ENCODE data around the gene RADX. TPM values are rescaled to one million over a fixed set of nuclear protein-coding genes. Genes with fewer than 3 reads are reported as not detected.

The RADX gene
- total and polyA plus RNA-seq, 2 of the 13 experiments (the other 11 are each of a cell fraction or from before 2014, with no cell fraction given) = 1.1 to 2.7 TPM

DNA sequence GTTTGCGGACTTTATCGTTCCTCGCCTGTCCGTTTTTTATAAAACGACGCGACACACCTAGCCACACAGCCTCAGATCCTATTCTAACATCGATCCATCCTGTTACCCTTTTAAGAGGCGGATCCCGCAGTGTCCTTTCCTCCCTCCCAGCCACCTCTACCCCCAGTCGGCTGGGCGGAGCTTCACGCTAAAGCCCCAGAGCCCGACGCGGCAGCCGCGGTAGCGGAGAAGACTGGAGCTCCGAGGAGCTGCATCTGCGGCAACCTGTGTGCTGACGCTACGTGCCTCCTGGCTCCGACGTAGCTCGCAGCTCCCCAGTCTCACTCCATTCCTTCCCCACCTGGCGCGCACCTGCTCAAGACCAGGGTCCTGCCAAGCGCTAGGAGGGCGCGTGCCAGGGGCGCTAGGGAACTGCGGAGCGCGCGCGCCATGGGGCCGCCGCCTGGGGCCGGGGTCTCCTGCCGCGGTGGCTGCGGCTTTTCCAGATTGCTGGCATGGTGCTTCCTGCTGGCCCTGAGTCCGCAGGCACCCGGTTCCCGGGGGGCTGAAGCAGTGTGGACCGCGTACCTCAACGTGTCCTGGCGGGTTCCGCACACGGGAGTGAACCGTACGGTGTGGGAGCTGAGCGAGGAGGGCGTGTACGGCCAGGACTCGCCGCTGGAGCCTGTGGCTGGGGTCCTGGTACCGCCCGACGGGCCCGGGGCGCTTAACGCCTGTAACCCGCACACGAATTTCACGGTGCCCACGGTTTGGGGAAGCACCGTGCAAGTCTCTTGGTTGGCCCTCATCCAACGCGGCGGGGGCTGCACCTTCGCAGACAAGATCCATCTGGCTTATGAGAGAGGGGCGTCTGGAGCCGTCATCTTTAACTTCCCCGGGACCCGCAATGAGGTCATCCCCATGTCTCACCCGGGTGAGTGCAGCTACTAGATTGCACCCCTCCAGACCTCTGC, 115.0 kb downstream of the RADX start, which contains the start of gene RNF128 (continued):
- TF ChIP-seq, protein P1, sequence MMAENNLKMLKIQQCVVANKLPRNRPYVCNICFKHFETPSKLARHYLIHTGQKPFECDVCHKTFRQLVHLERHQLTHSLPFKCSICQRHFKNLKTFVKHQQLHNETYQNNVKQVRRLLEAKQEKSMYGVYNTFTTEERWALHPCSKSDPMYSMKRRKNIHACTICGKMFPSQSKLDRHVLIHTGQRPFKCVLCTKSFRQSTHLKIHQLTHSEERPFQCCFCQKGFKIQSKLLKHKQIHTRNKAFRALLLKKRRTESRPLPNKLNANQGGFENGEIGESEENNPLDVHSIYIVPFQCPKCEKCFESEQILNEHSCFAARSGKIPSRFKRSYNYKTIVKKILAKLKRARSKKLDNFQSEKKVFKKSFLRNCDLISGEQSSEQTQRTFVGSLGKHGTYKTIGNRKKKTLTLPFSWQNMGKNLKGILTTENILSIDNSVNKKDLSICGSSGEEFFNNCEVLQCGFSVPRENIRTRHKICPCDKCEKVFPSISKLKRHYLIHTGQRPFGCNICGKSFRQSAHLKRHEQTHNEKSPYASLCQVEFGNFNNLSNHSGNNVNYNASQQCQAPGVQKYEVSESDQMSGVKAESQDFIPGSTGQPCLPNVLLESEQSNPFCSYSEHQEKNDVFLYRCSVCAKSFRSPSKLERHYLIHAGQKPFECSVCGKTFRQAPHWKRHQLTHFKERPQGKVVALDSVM (CRISPR knock-in tag; IDR thresholded peaks at IDR 0.05) = no peak
- peak; percentile 63; the same call in 1 of the 2 replicates for TF ChIP-seq DR1 (CRISPR knock-in tag; IDR thresholded peaks at IDR 0.05)
- TF ChIP-seq ZNF792 (CRISPR knock-in tag; IDR thresholded peaks at IDR 0.05) = peak; percentile 41; the same call in 1 of the 2 replicates
- no peak for TF ChIP-seq SMYD3 (CRISPR knock-in tag; IDR thresholded peaks at IDR 0.05)
- TF ChIP-seq, protein P2, sequence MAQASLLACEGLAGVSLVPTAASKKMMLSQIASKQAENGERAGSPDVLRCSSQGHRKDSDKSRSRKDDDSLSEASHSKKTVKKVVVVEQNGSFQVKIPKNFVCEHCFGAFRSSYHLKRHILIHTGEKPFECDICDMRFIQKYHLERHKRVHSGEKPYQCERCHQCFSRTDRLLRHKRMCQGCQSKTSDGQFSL (CRISPR knock-in tag; IDR thresholded peaks at IDR 0.05) = no peak
- TF ChIP-seq ZNF605 (CRISPR knock-in tag; IDR thresholded peaks at IDR 0.05) = no peak
- no peak for TF ChIP-seq SNAPC2 (CRISPR knock-in tag; IDR thresholded peaks at IDR 0.05)
- TF ChIP-seq TP53 (CRISPR knock-in tag; conservative IDR thresholded peaks at IDR 0.05) = no peak
- TF ChIP-seq, protein P3, sequence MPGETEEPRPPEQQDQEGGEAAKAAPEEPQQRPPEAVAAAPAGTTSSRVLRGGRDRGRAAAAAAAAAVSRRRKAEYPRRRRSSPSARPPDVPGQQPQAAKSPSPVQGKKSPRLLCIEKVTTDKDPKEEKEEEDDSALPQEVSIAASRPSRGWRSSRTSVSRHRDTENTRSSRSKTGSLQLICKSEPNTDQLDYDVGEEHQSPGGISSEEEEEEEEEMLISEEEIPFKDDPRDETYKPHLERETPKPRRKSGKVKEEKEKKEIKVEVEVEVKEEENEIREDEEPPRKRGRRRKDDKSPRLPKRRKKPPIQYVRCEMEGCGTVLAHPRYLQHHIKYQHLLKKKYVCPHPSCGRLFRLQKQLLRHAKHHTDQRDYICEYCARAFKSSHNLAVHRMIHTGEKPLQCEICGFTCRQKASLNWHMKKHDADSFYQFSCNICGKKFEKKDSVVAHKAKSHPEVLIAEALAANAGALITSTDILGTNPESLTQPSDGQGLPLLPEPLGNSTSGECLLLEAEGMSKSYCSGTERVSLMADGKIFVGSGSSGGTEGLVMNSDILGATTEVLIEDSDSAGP (CRISPR knock-in tag; IDR thresholded peaks at IDR 0.05; ENCODE audit: borderline replicate concordance) = peak; percentile 82
- no peak for TF ChIP-seq TSC22D2 (CRISPR knock-in tag; IDR thresholded peaks at IDR 0.05; ENCODE audit: borderline replicate concordance)
- peak; percentile 67 for TF ChIP-seq TBX2 (CRISPR knock-in tag; IDR thresholded peaks at IDR 0.05; ENCODE audit: borderline replicate concordance)
- TF ChIP-seq CCAR2 (optimal IDR thresholded peaks at IDR 0.05; ENCODE audit: low read depth, low read length) = no peak
- TF ChIP-seq SOX6 (IDR thresholded peaks at IDR 0.05) = no peak
- TF ChIP-seq SOX6 (CRISPR knock-in tag; IDR thresholded peaks at IDR 0.05) = peak; percentile 45; the same call in 1 of the 2 replicates
- TF ChIP-seq ZFP37 (CRISPR knock-in tag; IDR thresholded peaks at IDR 0.05; ENCODE audit: borderline replicate concordance) = 0 out of 2 replicates have a peak, but pooled peaks have one; percentile 36
- TF ChIP-seq SMAD1 (CRISPR knock-in tag; IDR thresholded peaks at IDR 0.05; ENCODE audit: borderline replicate concordance, low read depth) = no peak
- no peak for TF ChIP-seq ZBTB8A (CRISPR knock-in tag; IDR thresholded peaks at IDR 0.05; ENCODE audit: borderline replicate concordance, low read depth)
- peak; percentile 9; the same call in 1 of the 2 replicates for TF ChIP-seq HNF4A (CRISPR knock-in tag; IDR thresholded peaks at IDR 0.05)
- TF ChIP-seq ZNF205 (CRISPR knock-in tag; IDR thresholded peaks at IDR 0.05) = no peak
- TF ChIP-seq, protein P4, sequence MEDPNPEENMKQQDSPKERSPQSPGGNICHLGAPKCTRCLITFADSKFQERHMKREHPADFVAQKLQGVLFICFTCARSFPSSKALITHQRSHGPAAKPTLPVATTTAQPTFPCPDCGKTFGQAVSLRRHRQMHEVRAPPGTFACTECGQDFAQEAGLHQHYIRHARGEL (CRISPR knock-in tag; IDR thresholded peaks at IDR 0.05) = no peak
- TF ChIP-seq, protein P5, sequence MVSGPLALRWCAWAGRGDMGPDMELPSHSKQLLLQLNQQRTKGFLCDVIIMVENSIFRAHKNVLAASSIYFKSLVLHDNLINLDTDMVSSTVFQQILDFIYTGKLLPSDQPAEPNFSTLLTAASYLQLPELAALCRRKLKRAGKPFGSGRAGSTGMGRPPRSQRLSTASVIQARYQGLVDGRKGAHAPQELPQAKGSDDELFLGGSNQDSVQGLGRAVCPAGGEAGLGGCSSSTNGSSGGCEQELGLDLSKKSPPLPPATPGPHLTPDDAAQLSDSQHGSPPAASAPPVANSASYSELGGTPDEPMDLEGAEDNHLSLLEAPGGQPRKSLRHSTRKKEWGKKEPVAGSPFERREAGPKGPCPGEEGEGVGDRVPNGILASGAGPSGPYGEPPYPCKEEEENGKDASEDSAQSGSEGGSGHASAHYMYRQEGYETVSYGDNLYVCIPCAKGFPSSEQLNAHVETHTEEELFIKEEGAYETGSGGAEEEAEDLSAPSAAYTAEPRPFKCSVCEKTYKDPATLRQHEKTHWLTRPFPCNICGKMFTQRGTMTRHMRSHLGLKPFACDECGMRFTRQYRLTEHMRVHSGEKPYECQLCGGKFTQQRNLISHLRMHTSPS (CRISPR knock-in tag; IDR thresholded peaks at IDR 0.05; ENCODE audit: low read depth) = no peak
- TF ChIP-seq AGO1 (IDR thresholded peaks at IDR 0.05; ENCODE audit: low read depth, low read length, poor library complexity, severe bottlenecking) = no peak
- no peak for TF ChIP-seq TMF1 (CRISPR knock-in tag; IDR thresholded peaks at IDR 0.05; ENCODE audit: low read depth)
- no peak for TF ChIP-seq SRY (CRISPR knock-in tag; IDR thresholded peaks at IDR 0.05)
